Vagina (tissue), 2 donors: ENCODE results near the gene ELMOD3.

Source experiments
- CTCF ChIP-seq, 3 experiments: fragments of 450-650 bp in 2 of 3; fragments of 200-600 bp in 1 of 3; sonication (generic) in 1 of 3; IDR thresholded peaks; one replicate each; pipeline ENCODE4 v1.5.1; 2017 to 2019; ENCODE audit warnings: antibody characterized with exemption in 3 of 3, mild to moderate bottlenecking in 2 of 3, moderate library complexity in 2 of 3
- POLR2A ChIP-seq, 2 donors: fragments of 450-650 bp; IDR thresholded peaks; one replicate each; pipeline ENCODE4 v1.6.1; 2017; ENCODE audit warnings: antibody characterized with exemption in 2 of 2, mild to moderate bottlenecking in 2 of 2, moderate library complexity in 2 of 2
- POLR2AphosphoS5 ChIP-seq, 2 donors: sonication (generic); formaldehyde crosslinking; IDR thresholded peaks; one replicate each; pipeline ENCODE4 v1.9.0; 2017; ENCODE audit warnings: antibody characterized with exemption in 2 of 2, mild to moderate bottlenecking in 2 of 2, low read depth in 1 of 2; ENCODE audit not compliant: insufficient read depth in 1 of 2

GRCh38 chr2:85324639-85325465 is 29.7 kb upstream of the ELMOD3 start:
- TF ChIP-seq CTCF (IDR thresholded peaks at IDR 0.05): no peak
- no peak for TF ChIP-seq POLR2A (IDR thresholded peaks at IDR 0.05)
- TF ChIP-seq POLR2AphosphoS5 (IDR thresholded peaks at IDR 0.05; ENCODE audit: insufficient read depth in 1 of 2, low read depth in 1 of 2): no peak
